Spleen (tissue), 11 donors: ENCODE measurements around the gene CFAP58. TPM values are rescaled to one million over a fixed set of nuclear protein-coding genes. Genes with fewer than 3 reads are reported as not detected.
A peak's percentile ranks its signal among the peaks of the same experiment; 100 is the strongest.

Experiments used
- DNase-seq: peaks from one replicate; pipeline ENCODE4 v3.0.0-alpha.2; 2020
- H3K27ac ChIP-seq, 8 donors: fragments of 200-600 bp; sonication (generic) in 7 of 8; 1 replicate in 4 of 8; 2 replicates in 4 of 8; pipeline versions ENCODE4 v1.5.0 to v1.8.0; 2016 to 2021; ENCODE audit warnings: inconsistent platforms in 4 of 8, mild to moderate bottlenecking in 4 of 8, moderate library complexity in 1 of 8
- H3K27me3 ChIP-seq, 7 donors: fragments of 200-600 bp; sonication (generic) in 6 of 7; replicated peaks in 1 of 7; 1 replicate in 4 of 7; 2 replicates in 3 of 7; pipeline versions ENCODE4 v1.5.0 to v1.8.0; 2016 to 2021; ENCODE audit warnings: inconsistent platforms in 3 of 7, mild to moderate bottlenecking in 1 of 7
- H3K36me3 ChIP-seq, 6 donors: fragments of 200-600 bp; sonication (generic) in 5 of 6; 1 replicate in 4 of 6; 2 replicates in 2 of 6; pipeline versions ENCODE4 v1.5.0 to v1.8.0; 2016 to 2021; ENCODE audit warnings: inconsistent platforms in 2 of 6
- H3K4me1 ChIP-seq, 6 donors: fragments of 200-600 bp; sonication (generic) in 5 of 6; 1 replicate in 3 of 6; 2 replicates in 3 of 6; pipeline versions ENCODE4 v1.5.0 to v1.8.0; 2016 to 2021; ENCODE audit warnings: inconsistent platforms in 3 of 6
- H3K4me3 ChIP-seq, 8 donors: fragments of 200-600 bp; sonication (generic) in 7 of 8; 1 replicate in 4 of 8; 2 replicates in 4 of 8; pipeline versions ENCODE4 v1.5.0 to v1.8.0; 2016 to 2021; ENCODE audit warnings: inconsistent platforms in 4 of 8, mild to moderate bottlenecking in 4 of 8, moderate library complexity in 2 of 8
- H3K9me3 ChIP-seq, 8 donors: fragments of 200-600 bp; sonication (generic) in 7 of 8; 1 replicate in 4 of 8; 2 replicates in 4 of 8; pipeline versions ENCODE4 v1.5.0 to v1.8.0; 2016 to 2021; ENCODE audit warnings: inconsistent platforms in 4 of 8
- CTCF ChIP-seq, 11 experiments: fragments of 200-600 bp in 7 of 11; fragments of 450-650 bp in 4 of 11; sonication (generic) in 4 of 11; IDR thresholded peaks in 8 of 11; conservative IDR thresholded peaks in 3 of 11; 1 replicate in 7 of 11; 2 replicates in 4 of 11; pipeline versions ENCODE4 v1.4.0 to v1.8.0; 2016 to 2021; ENCODE audit warnings: antibody characterized with exemption in 11 of 11, inconsistent platforms in 4 of 11, mild to moderate bottlenecking in 1 of 11
- POLR2A ChIP-seq, 3 donors: fragments of 450-650 bp; IDR thresholded peaks; one replicate each; pipeline ENCODE4 v1.5.1; 2017; ENCODE audit warnings: antibody characterized with exemption in 3 of 3, mild to moderate bottlenecking in 1 of 3
- POLR2AphosphoS5 ChIP-seq, 3 donors: sonication (generic); formaldehyde crosslinking; IDR thresholded peaks; one replicate each; pipeline ENCODE4 v1.5.1; 2017; ENCODE audit warnings: antibody characterized with exemption in 3 of 3
- WGBS, 5 donors: extraction: QIAGEN DNeasy Blood & Tissue Kit in 3 of 5; methylation state at CpG; one replicate each; pipeline versions ENCODE4 v1.1.5 to v1.1.7; 2013 to 2018; 5-methylcytosine and 5-hydroxymethylcytosine counted together
- intact Hi-C: fragments of 100-400 bp; cut with DNase I; formaldehyde crosslinking; loops from one replicate; pipeline ENCODE4 v1.15.0; 2023; ENCODE audit warnings: low total_unique reads
- polyA plus RNA-seq, 3 donors: library from polyadenylated mRNA; stranded (reverse); fragments of 200-250 nt; gene quantifications; one replicate each; pipeline ENCODE4 v1.2.1, GENCODE V29; 2013
- total RNA-seq, 7 donors: library from RNA; depleted of rRNA in 3 of 7; stranded (reverse); fragments of >200 nt in 3 of 7; fragmentation: NEBNext Ultra II Directional in 4 of 7; extraction: Animal tissue kit (Norgen Biotek cat#: 25700) in 4 of 7; gene quantifications; one replicate each; pipeline versions ENCODE4 v1.1.0 to v1.2.1, GENCODE V29; 2016 to 2021
- donor health status: healthy with polysubstance abuse.
- donor health status: DM: no; HTN: no; CAD: no; lungs with moderate emphysema.
- donor health status: DM: no; HTN: no; CAD: no.
- donor health status: Bipolar disorder and iron deficiency.
- donor health status: healthy.
- donor health status: DM: no; HTN: no; CAD: no.
- donor health status: DM: yes; HTN: yes; CAD: no.

The CFAP58 gene
- total and polyA plus RNA-seq, 10 donors = 0.10 to 1.4 (median 0.42) TPM; not detected in 1

DNA sequence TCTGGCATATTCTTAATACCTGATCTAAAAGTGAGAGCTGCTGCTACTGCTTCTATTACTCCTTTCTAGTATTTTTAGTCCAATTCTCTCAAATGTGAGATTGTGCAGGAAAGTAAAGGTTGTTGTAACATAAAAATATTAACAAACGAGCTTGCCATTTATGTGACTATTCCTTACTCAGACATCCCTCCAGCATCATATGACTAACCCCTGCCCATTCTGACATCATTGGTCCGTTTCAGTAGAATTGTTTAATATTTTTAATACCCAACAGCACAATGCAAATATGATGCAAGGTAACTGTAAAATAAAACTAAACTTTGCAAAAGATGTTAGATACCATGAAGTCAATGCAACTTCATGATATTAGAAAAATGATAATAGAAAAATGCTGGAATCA is 83.6 kb downstream of the CFAP58 start:
- Histone ChIP-seq H3K9me3 (no peaks in the 10 kb centered on the region), H3K27me3 (peaks cover 0 to 7% (median 0%) of the 10 kb centered on the region in 7 donors), H3K27ac (no peak overlapping the region), H3K4me3 (no peak overlapping the region), H3K36me3 (no peaks in the 10 kb centered on the region), H3K4me1 (no peaks in the 10 kb centered on the region)
- no peak for TF ChIP-seq POLR2A (IDR thresholded peaks at IDR 0.05)
- no peak for TF ChIP-seq CTCF (IDR thresholded peaks at IDR 0.05 in 8 of 11, conservative IDR thresholded peaks at IDR 0.05 in 3 of 11)
- TF ChIP-seq POLR2AphosphoS5 (IDR thresholded peaks at IDR 0.05) = no peak
- WGBS, 5 donors = 65 to 85% (median 70%) methylated on average over 2 of the region's 2 CpGs
- DNase-seq = no peak
- intact Hi-C loops = no loop called here

DNA sequence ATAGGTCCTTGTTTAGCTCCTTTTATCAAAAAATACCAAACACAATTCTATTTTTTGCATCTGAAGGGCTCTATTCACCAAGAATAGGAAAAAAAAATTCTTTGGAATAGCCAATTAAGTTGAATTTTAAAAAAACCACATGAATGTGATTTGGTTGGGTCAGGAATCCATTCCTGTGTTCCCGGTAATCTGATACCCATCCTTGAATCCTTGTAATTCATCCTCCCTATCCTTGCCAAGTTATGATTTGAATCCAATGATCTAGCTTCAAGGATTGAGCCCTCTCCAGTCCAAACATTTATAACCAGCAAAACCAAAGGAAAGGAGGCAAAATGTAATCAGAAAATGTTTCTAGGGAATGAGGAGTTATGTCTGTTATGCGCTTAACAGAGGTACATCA is 86.6 kb downstream of the CFAP58 start:
- no peak overlapping the region for H3K27ac ChIP-seq
- intact Hi-C loops = no loop called here
- no peaks in the 10 kb centered on the region for H3K27me3 ChIP-seq
- no peaks in the 10 kb centered on the region for H3K4me1 ChIP-seq
- no peak for TF ChIP-seq POLR2AphosphoS5 (IDR thresholded peaks at IDR 0.05)
- TF ChIP-seq CTCF (IDR thresholded peaks at IDR 0.05 in 8 of 11, conservative IDR thresholded peaks at IDR 0.05 in 3 of 11) = no peak
- TF ChIP-seq POLR2A (IDR thresholded peaks at IDR 0.05) = no peak
- H3K9me3 ChIP-seq = no peaks in the 10 kb centered on the region
- 96 to 99% (median 98%) methylated on average over 2 of the region's 2 CpGs for WGBS, 5 donors
- no peak for DNase-seq
- no peaks in the 10 kb centered on the region for H3K36me3 ChIP-seq
- no peak overlapping the region for H3K4me3 ChIP-seq

- no peaks in the 10 kb centered on the region for H3K36me3 ChIP-seq
- H3K4me1 ChIP-seq = no peaks in the 10 kb centered on the region
- no peak overlapping the region for H3K4me3 ChIP-seq
- no peak for DNase-seq
- peak overlapping the region in 3 of 8 donors; percentile 4 to 33 (median 28) for H3K27ac ChIP-seq
- no peaks in the 10 kb centered on the region for H3K9me3 ChIP-seq
- no peaks in the 10 kb centered on the region for H3K27me3 ChIP-seq
- TF ChIP-seq POLR2A (IDR thresholded peaks at IDR 0.05) (no peak), POLR2AphosphoS5 (IDR thresholded peaks at IDR 0.05) (no peak), CTCF (IDR thresholded peaks at IDR 0.05 in 8 of 11, conservative IDR thresholded peaks at IDR 0.05 in 3 of 11) (no peak)
- WGBS, 5 donors = 19 to 33% (median 28%) methylated on average over 5 of the region's 5 CpGs
- intact Hi-C loops = no loop called here
Measured at GRCh38 chr10:104441329-104442000, 87.8 kb downstream of the CFAP58 start.

GRCh38 chr10:104445359-104445758 is 91.7 kb downstream of the CFAP58 start:
- no peaks in the 10 kb centered on the region for H3K36me3 ChIP-seq
- intact Hi-C loops = no loop called here
- peaks cover 0 to 11% (median 0%) of the 10 kb centered on the region in 7 donors for H3K27me3 ChIP-seq
- no peak for TF ChIP-seq CTCF (IDR thresholded peaks at IDR 0.05 in 8 of 11, conservative IDR thresholded peaks at IDR 0.05 in 3 of 11)
- TF ChIP-seq POLR2AphosphoS5 (IDR thresholded peaks at IDR 0.05) = no peak
- TF ChIP-seq POLR2A (IDR thresholded peaks at IDR 0.05) = no peak
- no peaks in the 10 kb centered on the region for H3K4me1 ChIP-seq
- no peak overlapping the region for H3K27ac ChIP-seq
- no peak for DNase-seq
- H3K9me3 ChIP-seq = no peaks in the 10 kb centered on the region
- no peak overlapping the region for H3K4me3 ChIP-seq
- 72 to 93% (median 78%) methylated on average over 1 of the region's 1 CpG for WGBS, 5 donors
